H1 (cell line): Measurements from ENCODE around the gene ASH1L. TPM values are rescaled to one million over a fixed set of nuclear protein-coding genes. Genes with fewer than 3 reads are reported as not detected.

Source experiments
- BRCA1 ChIP-seq: IDR thresholded peaks from 2 replicates; pipeline ENCODE4 v1.6.1; 2012; ENCODE audit warnings: low read depth, low read length, improper control_type of control experiment
- polyA plus RNA-seq, 7 experiments: library from polyadenylated mRNA; depleted of rRNA in 3 of 7; stranded (reverse) in 5 of 7; unstranded in 2 of 7; fragments of >200 nt in 5 of 7; fragments of 200-250 nt in 2 of 7; gene quantifications; 1 replicate in 5 of 7; 2 replicates in 1 of 7; 4 replicates in 1 of 7; pipeline versions ENCODE4 v1.2.1 to v1.2.3, GENCODE V29; 2011 to 2013; ENCODE audit warnings: missing spikeins in 2 of 7, mixed read lengths in 2 of 7
- total RNA-seq: library from RNA; stranded (reverse); fragmentation: NEBNext Ultra II Directional; extraction: Animal tissue kit (Norgen Biotek cat#: 25700); gene quantifications from 2 replicates; pipeline ENCODE4 v1.2.1, GENCODE V29; 2021
- TF ChIP-seq, protein P1 (sequence below): fragments of 300-600 bp; sonication (generic); IDR thresholded peaks from 2 replicates; pipeline ENCODE4 v1.7.1; 2012; ENCODE audit warnings: low read length, moderate library complexity, mild to moderate bottlenecking, inconsistent platforms; ENCODE audit not compliant: insufficient replicate concordance

Gene ASH1L
- total and polyA plus RNA-seq, 2 of the 8 experiments (the other 6 are each of a cell fraction or from before 2014, with no cell fraction given), result 7.5 to 27.6 TPM

DNA sequence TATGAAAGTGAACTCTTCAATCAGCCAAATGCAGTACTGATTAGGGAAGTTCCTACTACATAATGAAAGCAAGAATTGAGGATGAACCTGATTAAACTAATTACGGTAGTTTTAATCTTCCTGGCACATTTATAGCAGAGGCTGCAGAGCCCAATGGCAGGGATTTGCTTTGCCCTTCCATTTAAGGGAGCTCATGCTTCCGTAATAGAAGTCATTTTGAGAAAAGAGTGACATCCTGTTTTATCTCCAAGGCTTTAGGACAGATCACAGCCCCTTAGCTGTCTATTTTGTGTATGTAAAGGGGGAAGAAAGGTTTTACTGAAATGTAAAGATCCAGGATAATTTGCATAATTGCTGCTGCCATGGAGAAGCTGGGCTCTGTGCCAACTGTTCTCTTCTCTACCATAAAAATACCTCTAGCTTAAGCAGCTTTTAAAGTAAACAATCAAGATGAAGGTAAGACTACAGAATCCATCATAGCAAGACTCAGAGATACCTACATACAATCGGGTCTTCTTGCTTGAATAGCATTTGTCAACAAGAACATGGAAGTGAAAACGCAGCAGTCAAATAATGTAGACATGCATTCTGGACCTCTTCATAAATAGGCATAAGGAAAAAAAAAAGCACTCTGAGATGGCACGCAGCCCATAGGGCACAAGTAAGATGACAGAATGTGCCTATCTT, 62.5 kb downstream of the ASH1L start (continued):
- TF ChIP-seq, protein P1, sequence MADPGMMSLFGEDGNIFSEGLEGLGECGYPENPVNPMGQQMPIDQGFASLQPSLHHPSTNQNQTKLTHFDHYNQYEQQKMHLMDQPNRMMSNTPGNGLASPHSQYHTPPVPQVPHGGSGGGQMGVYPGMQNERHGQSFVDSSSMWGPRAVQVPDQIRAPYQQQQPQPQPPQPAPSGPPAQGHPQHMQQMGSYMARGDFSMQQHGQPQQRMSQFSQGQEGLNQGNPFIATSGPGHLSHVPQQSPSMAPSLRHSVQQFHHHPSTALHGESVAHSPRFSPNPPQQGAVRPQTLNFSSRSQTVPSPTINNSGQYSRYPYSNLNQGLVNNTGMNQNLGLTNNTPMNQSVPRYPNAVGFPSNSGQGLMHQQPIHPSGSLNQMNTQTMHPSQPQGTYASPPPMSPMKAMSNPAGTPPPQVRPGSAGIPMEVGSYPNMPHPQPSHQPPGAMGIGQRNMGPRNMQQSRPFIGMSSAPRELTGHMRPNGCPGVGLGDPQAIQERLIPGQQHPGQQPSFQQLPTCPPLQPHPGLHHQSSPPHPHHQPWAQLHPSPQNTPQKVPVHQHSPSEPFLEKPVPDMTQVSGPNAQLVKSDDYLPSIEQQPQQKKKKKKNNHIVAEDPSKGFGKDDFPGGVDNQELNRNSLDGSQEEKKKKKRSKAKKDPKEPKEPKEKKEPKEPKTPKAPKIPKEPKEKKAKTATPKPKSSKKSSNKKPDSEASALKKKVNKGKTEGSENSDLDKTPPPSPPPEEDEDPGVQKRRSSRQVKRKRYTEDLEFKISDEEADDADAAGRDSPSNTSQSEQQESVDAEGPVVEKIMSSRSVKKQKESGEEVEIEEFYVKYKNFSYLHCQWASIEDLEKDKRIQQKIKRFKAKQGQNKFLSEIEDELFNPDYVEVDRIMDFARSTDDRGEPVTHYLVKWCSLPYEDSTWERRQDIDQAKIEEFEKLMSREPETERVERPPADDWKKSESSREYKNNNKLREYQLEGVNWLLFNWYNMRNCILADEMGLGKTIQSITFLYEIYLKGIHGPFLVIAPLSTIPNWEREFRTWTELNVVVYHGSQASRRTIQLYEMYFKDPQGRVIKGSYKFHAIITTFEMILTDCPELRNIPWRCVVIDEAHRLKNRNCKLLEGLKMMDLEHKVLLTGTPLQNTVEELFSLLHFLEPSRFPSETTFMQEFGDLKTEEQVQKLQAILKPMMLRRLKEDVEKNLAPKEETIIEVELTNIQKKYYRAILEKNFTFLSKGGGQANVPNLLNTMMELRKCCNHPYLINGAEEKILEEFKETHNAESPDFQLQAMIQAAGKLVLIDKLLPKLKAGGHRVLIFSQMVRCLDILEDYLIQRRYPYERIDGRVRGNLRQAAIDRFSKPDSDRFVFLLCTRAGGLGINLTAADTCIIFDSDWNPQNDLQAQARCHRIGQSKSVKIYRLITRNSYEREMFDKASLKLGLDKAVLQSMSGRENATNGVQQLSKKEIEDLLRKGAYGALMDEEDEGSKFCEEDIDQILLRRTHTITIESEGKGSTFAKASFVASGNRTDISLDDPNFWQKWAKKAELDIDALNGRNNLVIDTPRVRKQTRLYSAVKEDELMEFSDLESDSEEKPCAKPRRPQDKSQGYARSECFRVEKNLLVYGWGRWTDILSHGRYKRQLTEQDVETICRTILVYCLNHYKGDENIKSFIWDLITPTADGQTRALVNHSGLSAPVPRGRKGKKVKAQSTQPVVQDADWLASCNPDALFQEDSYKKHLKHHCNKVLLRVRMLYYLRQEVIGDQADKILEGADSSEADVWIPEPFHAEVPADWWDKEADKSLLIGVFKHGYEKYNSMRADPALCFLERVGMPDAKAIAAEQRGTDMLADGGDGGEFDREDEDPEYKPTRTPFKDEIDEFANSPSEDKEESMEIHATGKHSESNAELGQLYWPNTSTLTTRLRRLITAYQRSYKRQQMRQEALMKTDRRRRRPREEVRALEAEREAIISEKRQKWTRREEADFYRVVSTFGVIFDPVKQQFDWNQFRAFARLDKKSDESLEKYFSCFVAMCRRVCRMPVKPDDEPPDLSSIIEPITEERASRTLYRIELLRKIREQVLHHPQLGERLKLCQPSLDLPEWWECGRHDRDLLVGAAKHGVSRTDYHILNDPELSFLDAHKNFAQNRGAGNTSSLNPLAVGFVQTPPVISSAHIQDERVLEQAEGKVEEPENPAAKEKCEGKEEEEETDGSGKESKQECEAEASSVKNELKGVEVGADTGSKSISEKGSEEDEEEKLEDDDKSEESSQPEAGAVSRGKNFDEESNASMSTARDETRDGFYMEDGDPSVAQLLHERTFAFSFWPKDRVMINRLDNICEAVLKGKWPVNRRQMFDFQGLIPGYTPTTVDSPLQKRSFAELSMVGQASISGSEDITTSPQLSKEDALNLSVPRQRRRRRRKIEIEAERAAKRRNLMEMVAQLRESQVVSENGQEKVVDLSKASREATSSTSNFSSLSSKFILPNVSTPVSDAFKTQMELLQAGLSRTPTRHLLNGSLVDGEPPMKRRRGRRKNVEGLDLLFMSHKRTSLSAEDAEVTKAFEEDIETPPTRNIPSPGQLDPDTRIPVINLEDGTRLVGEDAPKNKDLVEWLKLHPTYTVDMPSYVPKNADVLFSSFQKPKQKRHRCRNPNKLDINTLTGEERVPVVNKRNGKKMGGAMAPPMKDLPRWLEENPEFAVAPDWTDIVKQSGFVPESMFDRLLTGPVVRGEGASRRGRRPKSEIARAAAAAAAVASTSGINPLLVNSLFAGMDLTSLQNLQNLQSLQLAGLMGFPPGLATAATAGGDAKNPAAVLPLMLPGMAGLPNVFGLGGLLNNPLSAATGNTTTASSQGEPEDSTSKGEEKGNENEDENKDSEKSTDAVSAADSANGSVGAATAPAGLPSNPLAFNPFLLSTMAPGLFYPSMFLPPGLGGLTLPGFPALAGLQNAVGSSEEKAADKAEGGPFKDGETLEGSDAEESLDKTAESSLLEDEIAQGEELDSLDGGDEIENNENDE, result peak; percentile 72
- no peak for TF ChIP-seq BRCA1
- TF ChIP-seq, all 59 proteins: peak for 1
